GM19438 (cell line): ENCODE data around the gene TNS1.
"Not testable (repeated sequence)": the region's sequence is repeated elsewhere in the genome, so short reads cannot be mapped to it uniquely, and the experiment has no call there.

ENCODE experiments used
- ATAC-seq: cut with Tn5 transposase; IDR thresholded peaks from one replicate; pipeline ENCODE4 v1.9.1; 2021; ENCODE audit warnings: low read depth; ENCODE audit not compliant: unreplicated experiment

Gene TNS1

DNA sequence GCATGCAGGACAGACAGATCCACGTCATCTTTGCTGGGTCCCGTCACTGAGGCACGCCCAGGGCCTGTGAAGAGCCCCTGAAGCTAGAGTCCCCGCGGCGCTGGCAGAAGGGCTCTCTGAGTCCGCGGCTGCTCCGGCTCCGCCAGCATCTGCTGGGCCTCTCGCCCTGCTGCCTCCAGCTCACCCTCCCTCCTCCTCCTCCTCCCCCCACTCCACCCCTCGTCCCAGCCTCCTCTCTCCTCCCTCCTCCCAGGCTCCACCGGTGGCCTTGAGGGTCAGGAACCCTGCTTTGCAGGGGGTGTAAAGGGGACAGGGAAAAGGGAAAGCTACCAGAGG lies at the start of gene TNS1:
TNS1 (minus strand) TSS at position 151 of the 336 bp plus-strand sequence; CDS start at position 28, 123 bp downstream.
- no peak for ATAC-seq

DNA sequence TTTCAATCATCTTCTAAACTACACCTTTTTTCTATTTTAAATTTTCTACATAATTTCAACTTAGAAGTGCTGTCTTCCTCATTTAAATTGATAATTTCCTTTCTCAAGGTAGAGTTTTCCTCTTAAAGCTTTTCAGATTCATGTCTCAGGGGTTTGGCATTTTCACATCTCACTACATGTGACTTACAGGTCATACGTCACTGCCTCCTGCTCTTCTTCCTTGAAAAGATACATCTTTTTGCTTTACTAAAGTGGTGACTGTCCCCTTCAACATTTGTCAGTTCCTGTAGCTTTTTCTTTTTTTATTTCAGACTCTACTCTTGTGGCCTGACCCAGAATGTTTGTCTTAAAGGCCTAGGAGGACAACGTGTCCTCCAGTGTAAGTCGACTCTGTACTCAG lies 49.1 kb upstream of the TNS1 start:
- ATAC-seq = no peak

DNA sequence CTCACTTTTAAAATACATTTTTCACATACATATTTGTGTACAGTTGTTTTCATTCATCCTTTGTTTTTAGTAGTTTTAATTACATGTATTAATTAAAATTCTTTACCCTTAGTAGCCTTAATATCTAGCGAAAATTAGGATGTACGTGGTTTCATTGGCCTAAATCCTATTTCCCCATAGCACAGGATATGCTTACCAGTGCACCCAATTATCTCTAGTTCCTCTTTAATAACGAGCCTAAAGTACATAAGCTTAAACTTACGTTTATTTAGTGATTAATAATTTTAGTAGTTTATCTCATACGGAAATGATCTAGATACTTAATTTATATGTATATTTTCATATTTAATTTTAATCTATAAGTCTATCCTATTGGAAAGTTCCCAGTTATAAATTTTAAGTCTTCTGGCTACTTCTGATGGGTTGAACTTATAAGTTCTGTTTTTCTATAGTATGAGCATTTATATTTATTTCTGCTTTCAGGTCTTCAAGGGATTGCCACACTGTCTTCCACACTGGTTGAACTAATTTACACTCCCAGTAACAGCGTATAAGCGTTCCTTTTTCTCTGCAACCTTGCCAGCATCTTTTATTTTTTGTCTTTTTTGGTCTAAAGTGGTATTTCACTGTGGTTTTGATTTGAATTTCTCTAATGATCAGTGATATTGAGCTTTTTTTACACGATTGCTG lies 44.9 kb upstream of the TNS1 start:
- no peak for ATAC-seq

DNA sequence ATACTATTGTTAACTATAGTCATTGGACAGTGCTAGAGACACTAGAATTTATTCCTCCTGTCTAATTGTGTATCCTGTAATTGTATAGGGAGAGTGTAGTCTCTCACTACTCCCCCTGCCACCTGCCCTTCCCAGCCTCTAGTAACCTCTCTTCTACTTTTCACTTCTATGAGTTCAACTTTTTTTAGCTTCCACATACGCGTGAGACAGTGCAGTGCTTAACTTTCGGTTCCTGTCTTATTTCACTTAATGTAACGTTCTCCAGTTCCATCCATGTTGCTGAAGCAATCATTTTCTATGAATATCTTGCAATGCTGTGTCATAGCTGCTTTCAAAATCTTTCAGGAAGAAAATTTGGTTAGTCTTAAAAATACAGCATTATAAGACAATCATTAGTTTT lies 43.4 kb upstream of the TNS1 start:
- ATAC-seq = no peak

DNA sequence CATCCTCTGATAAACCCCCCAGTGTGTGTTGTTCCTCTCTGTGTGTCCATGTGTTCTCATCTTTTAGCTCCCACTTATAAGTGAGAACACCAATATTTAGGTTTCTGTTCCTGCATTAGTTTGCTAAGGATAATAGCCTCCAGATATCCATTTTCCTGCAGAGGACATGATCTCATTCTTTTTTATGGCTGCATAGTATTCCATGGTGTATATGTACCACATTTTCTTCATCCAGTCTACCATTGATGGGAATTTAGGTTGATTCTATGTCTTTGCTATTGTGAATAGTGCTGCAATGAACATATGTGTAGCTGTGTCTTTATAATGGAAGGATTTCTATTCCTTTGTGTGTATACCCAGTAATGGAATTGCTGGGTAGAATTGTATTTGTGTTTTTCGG lies 41.8 kb upstream of the TNS1 start:
- not testable (repeated sequence) for ATAC-seq

DNA sequence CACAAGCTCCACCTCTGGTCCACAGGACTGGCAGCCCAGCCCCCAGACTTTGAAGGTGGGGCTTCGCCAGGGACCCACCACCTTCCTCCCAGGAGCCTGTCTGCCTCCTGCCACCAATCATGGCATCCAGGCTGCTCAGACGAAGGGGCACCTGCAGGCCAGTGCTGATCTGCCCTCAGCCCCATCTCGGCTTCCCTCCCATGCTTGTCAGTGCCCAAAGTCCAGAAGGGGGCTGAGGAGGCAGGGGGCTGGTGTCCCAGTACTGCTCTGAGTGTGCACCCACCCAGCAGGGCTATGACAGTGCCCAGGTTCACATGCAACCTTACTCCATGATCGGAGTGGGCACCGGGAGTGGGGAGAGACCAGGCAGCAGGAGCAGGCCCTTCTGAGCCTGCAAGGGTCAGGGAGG lies 40.9 kb upstream of the TNS1 start:
- ATAC-seq = no peak

DNA sequence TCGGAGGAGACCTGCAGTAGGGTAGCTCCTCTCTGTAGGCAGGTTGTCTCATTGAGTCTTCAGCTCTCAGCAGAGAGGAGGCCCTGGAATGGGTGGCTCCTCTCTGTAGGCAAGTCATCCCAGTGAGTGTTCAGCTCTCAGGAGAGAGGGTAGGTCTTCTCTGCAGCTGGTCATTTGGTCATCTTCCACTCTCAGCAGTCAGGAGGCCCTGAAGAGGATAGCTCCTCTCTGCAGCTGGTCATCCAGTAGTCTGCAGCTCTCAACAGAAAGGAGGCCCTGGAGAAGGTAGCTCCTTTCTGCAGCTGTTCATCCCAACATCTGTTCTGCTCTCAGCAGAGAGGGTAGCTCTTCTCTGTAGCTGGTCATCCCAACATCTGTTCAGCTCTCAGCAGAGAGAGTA lies 40.3 kb upstream of the TNS1 start:
- no peak for ATAC-seq

DNA sequence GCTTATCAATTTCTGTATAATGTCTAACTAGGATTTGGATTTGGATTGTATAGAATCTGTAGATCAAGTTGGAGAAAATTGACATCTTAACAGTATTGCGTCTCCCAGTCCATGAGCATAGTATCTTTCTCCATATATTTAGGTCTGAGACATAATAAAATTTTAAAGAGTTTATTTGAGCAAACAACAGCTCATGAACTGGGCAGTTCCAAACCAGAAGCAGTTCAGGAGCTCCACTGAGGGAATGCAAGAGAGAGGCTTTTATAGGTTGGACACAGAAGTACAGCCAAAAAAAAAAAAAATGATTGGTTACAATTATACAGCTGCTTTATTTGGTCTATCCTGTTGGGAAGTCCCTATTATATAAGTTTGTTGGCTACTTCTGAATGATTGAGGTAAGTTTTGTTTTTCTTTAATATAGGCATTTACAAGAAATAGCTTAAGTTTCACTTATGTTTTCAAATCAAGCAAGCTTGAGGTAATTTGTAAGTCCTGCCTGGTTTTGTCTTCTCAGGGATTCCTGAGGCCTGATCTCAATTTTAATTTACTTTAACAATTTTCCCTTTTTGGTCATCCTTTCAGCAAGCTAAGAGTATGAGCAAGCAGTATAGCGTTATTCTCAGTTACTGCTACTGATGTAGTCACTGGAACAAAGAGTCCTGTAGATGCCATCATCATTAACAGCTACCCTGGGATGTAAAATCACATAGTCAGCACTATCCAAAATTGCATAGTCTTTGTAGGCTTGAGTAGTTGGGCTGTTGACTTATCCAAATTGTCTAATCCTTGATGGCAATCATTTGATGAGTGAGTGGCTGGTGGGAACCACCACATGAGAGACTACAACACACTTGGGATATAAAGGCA lies 38.7 kb upstream of the TNS1 start:
- ATAC-seq = no peak

DNA sequence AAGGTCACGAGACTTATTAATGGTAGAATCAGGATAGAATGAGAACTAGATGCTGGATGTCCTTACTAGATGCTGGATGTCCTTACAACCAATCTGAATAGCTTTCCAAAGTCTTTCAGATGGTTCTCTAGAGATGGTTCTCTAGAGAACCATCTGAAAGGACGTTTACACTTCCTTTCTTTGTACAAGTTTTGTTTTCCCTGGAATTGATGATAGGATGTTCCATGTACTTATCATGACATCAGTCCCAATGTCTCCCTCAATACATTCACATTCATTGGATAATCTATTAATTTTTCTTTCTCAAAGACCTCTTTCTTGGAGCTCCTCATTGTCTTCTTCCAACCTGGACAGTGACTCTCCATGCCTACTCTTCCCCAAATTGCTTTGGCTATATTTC lies 38.1 kb upstream of the TNS1 start:
- ATAC-seq = no peak

DNA sequence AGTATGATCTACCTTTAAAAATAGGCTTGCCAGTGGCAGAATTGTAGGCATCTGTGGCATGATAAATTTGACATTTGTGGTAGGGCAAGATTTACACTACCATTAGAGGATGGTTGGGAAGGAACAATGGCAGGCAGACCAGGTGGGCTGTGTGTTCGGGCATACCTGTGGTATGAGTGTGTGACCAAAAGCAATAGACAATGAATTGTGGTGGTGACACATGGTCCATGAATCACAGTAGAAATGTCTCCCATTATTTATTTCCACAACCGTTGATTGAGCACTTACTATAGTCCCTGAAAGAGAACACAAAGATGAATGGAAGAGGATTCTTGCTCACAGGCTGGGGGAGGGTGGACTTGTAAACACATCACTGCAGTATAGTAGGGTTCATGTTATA lies 36.4 kb upstream of the TNS1 start:
- ATAC-seq = no peak

DNA sequence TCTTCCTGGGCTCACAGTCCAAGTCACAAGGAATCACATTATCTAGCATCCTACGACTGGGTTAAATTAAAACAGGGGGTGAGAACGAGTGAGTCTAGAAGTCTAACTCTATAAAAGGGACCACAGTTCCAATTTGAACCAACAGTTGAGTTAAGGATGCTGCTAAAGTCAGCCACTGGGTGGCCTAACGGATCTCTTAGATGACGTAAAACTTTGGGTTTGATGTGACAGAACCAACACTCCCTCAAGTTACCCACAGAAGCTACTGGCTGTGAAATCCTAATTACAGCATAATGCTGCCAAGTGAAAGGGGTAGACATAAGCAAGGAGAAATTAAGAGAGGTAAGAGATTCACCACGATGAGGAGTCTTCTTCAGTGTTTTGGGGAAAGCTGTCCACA lies 33.6 kb upstream of the TNS1 start:
- ATAC-seq = no peak

DNA sequence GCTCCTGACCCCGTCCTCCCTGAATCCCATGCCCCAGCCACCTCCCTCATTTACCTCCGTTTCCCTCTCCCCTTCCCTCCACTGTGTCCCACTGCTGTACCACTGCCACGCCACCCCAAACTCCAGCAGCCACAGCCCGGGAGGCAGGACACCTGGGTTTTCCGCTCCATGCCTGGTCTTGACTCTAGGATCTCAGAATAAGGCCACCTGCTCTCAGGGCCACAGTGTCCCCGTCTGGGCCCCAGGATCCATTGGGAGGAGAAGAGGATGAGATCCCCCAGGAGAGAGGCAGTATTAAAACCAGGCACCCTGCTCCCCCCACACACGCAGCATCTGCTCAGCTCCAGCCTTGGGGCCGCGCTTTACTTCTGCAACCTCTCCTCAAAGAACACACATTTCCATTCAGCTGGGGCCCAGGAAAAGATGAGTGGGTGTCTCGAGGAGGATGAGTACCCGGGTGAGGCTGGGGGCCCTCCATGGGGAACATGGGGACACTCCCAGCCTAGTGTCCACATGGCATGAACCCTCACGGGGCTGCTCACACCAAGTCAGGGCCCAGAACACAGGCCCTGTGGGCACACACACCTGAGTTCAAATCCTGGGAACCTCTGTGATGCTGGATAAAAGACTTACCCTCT lies 32.8 kb upstream of the TNS1 start:
- no peak for ATAC-seq

DNA sequence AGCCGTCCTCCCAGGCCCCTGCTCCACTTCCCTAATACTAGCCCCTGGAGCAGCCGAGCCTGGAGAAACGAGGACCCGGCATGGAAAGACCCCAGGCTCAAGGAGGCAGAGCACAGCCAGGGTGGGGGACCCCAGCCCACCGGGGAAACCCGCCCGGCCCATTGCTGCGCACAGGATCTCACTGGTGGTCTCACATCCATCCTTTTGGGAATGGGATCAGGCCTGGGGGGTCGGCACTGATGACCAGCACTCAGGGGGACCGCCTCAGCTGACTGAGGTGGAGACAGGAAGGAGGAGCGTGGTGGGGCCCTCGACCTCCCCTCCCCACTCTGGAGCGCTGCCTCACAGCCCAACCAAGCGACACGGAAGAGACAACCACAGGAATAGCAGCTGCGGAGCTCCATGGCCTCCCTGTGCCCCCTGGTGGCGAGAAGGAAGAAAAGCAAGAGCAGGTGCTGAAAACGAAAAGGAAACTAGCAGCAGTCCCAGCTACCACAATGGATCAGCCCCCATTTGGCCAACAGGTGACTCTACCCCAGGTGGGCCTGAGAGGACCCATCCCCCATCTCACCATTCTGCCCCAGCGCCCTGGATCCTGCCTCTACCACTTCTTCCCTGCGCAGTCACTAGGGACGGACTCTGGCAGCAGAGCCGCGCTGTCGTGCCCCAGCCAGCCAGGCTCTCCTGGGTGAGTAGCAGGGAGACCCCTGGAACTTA lies 31.9 kb upstream of the TNS1 start:
- ATAC-seq = peak; percentile 92

DNA sequence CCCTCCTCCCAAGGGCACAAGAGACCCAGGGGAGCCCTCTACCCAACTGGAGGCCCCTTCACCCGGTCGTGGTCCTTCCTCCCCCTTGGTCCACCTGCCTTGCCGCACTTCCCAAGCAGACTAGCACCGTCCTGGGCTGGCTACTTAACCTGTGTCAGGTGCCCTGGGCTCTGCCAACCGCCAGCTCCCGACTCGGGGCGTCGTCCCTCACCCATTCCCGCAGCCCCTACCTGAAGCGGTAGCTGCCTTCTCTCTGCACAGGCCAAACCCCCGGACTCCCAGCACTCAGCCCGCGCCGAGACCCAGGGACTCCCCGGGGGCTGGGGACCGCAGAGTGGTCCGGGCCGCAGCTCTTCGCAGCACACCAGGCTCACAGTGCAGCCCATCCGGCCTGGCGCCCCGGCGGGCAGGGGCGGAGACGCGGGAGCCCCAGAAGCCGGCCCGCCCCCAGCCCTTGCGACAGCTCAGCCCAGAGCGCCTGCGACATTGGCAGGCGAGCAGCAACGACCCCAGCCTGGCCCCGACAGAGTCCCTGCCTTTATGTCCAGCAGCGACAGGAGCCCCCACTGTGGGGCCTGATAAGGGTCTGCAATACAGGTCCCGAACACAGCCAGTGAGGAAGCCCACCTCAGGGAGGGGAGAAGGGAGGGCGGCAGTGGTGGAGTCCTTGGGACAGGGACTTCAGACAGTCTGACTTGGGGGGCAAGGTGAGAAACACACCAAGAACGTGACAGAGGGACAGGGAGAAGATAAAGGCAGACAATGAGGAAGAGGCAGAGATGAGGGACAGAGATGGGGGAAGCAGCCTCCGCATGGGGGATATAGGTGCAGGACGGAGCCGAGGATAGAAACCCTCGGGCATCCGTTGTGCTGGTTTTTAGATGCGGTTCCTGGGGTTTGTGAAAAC lies 31.0 kb upstream of the TNS1 start:
- no peak for ATAC-seq

DNA sequence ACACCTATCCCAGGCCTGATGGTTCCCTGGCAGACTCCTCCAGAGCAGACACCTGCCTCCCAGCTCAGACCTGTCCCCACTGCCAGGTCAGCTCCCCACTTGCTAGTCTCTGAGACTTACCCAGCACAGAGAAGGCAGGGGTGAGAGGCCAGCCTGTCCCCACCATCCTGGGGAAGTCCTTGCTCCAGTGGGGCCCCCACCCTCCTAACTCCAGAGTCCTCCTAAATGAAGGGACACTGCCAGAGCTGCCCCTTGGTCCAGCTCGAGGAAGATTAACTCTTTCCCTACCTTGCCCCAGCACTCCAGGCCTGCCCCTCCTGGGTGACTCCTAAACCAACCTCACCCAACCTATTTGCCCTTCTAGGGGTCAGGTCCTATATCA lies 30.4 kb upstream of the TNS1 start:
- no peak for ATAC-seq

DNA sequence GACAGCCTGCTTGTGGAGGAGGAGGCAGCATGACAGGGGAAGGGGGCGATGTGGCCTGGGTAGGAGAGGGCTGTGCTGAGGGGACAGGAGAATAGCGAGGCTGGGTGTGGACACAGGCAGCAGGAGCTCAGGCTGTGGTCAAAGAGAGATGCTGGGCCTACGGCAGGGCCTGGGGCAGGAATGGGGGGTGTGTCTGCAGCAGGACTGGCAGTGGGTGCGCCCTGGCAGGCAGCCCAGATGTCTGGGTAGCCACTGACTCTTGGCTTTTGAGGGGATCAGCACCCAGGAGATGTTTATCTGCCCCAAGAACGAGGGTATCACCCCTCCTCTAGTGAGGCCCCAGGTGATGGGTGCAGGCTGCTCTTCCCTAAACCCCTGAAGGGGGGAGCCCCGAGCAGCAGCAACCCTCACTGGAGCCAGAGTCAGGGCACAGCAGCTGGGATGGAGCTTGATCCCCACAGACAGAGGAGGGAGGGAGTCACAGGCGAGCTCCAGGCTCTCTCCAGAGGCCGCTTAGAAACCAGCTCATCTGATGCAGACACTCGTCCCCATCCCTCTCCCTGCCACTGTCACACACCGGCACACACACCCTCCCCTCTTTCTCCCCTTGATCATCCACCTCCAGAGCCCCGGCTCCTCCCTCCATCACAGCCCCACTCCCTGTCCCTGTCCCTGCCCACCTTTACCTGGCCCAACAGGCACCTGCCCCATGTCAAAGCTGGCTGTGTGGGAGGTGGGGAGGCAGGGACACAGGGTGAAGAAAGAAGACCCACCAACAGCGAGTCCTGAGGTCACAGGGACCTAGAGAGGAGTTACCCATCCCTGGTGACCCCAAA lies 29.8 kb upstream of the TNS1 start:
- no peak for ATAC-seq

DNA sequence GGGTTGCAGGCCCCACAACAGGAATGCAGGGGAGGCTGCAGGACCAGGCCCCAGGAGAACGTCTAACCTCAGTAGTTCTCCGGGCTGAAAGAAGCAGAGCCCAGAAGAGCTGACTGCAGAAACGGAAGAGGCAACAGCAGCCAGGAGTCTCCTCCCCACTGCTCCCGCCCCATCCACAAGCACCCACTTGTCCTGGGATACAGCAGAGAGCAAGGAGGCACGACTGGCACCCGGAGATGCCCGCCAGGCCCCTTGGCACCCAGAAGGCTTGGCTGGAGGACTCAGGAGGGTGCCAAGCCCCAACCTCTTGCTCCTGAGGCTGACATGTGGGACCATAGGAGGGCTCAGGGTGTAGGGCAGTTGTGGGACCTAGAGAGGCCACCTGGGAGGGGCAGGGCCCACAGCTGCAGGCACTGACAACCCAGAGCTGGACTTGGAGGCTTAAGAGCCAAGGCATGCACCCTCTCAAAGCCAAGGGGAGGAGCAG lies 29.0 kb upstream of the TNS1 start:
- ATAC-seq = no peak

DNA sequence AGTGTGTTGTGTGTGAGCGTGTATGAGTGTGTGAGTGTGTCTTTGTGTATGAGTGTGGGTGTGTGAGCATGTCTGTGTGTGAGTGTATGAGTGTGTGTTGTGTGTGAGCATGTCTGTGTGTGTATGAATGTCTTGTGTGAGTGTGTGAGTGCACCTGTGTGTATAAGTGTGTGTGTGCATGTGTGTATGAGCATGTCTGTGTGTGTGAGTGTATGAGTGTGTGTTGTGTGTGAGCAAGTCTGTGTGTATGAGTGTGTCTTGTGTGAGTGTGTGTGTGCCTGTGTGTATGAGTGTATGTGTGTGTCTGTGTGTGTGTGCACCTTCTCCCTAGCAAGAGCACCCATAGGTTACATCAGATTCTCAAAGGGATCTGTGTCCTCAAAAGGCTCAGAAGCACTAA lies 28.5 kb upstream of the TNS1 start:
- no peak for ATAC-seq
